Measurements from ENCODE around the gene AVL9.

Gene AVL9

DNA sequence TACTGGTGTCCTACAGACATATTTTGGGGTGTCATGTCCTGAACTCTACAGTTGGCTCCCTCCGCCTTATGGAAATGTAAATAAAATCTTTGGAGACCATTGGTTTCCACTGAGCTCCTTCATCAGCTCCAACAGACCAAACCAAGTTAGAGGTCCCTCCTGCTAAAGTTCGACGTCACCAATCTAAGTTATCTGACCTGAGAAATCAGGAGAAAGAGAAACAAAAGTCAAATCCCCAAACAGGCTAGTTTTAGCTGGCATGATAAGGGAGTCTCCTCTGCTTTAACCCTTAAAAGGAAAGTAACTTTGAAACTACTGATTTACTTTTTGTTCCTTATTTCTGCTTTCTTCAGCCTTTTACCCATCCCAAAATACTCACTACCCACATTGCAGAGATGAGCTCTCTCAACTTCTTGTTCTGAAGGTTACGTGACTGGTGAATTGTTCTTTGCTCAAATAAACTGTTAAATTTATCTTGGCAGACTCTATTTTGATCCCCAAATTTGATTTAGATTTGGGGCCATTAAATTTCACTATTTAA lies 39.9 kb downstream of the AVL9 start:
- DNase-seq, result no peak

DNA sequence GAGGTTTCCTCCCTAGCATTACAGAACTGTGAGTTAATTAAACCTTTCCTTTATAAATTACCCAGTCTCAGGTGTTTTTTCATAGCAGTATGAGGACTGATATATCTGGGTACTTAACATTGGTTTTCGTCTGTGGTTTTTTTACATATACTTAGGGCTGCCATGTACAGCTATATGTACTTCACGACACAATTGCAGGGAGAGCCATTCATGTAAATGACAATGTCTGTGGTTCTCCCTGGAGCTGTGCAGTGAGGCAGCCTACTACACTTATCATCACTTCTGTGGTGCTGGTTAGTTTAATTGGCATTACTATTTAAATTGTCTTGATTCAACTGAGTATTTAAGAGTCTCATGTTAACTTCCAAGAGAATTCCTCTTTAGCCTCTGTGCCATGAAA lies 40.7 kb downstream of the AVL9 start:
- no peak for DNase-seq

GRCh38 chr7:32536585-32536984 lies 41.3 kb downstream of the AVL9 start:
- no peak for DNase-seq

DNA sequence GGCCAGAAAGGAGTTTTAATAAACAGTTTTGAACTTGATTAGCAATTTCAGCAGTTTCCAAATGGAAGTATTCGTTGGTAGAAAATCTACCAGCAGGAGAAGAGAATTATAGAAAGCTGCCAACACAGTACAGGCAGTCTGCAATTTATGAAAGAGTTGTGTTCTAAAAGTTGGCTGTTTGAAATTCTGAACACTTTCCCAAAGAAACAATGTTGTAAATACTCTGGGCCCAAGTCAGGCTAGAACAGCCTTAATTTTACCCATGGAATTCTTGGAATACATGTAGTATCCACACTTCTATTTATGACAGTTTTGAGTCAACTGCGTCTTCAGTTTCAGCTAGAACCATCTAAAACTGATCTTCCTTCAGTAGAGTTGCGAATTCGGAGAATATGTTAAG lies 42.5 kb downstream of the AVL9 start:
- DNase-seq, result no peak

DNA sequence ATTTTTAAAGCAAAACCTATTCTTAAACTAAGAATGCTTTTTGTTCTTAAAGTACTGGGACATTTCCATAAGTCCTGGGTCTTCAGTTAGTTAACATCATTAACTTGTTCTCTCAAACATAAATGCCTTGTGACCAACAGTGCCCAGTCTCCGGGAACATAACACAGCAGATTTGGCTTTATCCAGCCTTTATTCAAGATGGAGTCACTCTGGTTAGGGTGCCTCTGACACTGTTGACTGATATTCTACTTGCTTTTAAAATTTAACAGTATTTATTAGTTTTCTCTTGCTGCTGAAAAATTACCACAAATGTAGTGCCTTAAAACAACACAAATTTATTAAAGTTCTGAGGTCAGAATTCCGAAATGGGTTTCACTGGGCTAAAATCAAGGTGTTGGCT lies 44.1 kb downstream of the AVL9 start:
- DNase-seq, result no peak

DNA sequence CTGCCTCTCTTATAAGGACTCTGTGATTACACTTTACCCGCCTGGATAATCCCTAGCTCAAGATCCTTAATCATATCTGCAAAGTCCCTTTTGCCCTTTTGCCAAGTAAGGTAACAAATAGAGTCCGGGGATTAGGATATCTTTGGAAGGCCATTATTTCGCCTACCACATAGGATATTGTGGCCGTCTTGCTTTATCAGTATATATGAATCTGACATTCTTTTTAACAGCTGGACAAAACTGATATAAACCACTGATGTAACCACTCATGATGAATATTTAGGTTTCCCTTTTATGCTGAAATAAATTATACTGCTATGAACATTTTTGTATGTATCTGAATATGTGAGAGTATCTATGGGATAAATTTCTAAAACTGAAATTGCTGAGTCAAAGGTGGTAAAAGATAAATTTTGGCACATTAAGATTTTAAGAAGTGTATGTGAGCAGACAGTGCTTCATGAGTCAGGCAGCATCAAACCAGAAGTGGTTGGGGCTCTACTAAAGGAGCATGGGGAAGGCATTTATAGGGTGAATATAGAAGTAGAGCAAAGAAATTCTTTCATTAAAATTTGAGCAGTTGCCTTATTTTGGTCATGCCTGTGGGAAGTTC lies 44.7 kb downstream of the AVL9 start:
- no peak for DNase-seq

DNA sequence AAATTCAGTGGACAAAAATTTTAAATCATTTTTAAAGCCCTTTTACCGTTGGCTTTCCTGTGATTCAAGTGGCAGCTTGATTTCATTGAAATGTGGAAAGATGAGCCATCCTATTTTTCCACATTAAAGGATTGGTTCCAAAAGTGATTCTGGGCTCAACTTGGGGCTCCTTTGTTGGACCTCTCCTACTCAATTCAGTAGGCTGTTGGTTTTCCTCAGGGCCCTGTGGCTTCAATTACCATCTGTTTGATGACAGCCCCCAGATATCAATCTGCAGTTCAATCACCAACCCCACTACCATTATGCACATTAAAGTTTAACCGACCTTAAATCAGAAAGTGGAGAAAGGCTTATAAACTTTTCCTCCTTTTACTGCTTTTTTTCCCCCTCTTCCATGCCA lies 47.3 kb downstream of the AVL9 start:
- no peak for DNase-seq

DNA sequence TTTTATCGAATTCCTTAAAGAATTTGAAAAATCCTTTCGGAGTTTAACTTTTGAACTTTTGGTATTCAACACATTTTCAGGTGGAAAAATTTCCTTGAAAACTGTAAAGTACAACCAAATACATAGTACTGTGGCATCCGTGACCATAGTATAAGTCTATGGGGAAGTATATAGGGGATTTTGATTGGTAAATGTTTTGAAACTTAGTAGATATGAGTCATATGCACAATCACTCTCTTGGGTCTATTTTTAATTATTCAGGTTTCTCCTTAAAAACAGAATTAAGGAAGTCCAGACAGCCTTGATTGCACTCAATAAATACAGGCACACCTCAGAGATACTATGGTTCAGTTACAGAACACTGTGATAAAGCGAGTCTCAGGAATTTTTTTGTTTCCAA lies 64.2 kb downstream of the AVL9 start:
- DNase-seq, result no peak

GRCh38 chr7:32560075-32560474 lies 64.8 kb downstream of the AVL9 start:
- no peak for DNase-seq

DNA sequence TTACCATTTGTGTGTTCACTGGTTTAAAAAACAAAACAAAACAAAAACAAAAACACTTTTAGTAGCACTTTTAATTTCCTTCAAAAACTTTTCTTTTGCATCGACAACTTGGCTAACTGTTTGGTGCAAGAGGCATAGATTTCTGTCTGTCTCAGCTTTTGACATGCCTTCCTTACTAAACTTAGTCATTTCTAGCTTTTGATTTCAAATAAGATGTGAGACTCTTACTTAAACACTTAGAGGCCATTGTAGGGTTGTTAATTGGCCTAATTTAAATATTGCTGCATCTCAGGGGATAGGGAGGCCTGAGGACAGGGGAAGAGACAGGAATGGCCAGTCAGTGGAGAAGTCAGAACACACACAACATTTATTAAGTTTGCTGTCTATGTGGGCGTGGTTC lies 66.3 kb downstream of the AVL9 start:
- no peak for DNase-seq

- DNase-seq, result no peak
Observed at GRCh38 chr7:32564542-32564941, 69.3 kb downstream of the AVL9 start.

GRCh38 chr7:32569388-32570289 lies 74.3 kb downstream of the AVL9 start:
- no peak for DNase-seq

- no peak for DNase-seq
Observed at GRCh38 chr7:32573110-32573687, 77.9 kb downstream of the AVL9 start.

- DNase-seq, result no peak
Observed at GRCh38 chr7:32574626-32575025, 79.3 kb downstream of the AVL9 start.

GRCh38 chr7:32577421-32577820 lies 82.1 kb downstream of the AVL9 start:
- DNase-seq, result no peak

DNA sequence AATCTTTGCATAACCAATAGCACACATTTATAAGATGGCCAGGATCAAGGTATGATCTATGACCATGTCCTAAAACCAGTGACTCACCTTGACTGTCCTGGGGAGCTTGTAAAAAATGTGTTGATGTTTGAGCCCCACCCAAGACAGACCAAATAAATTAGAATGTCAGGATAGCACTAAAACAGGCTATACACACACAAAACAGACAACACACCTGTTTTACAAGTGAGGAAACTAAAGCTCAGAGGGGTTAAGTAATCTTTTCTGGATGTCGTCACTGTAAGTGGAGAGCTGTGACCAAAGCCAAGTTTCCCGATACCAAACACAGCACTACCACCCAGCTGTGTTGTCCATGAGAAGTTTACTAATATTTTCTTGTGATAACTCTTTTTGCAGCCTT lies 84.5 kb downstream of the AVL9 start:
- no peak for DNase-seq

DNA sequence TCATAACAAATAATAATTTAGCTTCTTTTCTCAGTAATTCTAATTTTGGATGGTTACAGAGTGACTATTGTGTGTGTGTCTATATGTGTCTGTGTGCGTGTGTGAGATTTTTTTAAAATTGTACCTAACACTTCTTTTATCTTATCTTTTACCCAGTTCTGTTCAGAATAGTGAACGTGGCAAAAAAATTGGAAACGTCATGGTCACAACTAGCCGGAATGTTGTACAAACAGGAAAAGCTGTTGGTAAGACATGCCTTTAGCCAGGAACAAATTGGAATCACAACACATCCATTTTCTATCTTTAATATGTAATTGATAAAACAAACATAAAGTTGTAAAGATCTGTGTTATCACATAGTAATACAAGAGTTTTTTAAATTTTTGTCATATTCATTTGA lies 85.4 kb downstream of the AVL9 start:
- DNase-seq, result no peak

DNA sequence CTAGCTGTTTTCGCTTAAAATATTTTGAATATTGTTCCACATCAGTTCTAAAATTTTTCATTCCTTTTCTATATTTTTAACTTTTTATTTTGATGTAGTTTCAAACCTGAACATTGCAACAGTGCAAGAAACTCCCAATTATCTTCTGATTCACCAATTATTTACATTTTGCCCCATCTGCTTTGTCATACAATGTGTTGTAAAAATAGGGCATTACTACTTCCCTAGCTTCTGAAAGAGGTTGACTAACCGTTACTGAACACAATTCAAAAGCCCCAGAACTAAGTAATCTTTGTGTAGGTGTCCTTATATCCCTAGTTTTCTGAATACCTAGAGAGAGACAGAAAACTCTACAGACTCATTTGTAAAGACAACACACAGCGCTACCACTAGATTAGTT lies 86.7 kb downstream of the AVL9 start:
- DNase-seq, result no peak

DNA sequence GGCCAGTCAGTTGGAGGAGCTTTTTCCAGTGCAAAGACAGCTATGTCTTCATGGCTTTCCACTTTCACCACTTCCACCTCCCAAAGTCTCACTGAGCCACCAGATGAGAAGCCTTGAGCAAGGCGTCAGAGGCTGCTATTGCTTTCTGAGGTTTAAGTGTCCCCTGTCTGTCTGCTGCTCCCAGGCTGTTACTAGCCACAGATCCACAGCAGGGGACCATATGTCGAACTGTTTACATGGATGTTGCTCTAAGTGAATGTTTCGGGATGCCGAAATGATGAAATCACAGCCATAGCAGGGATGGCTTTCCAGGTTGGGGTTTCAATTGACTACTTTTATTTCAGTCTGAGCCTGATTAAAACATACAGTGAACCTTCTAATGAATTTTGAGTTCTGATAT lies 88.5 kb downstream of the AVL9 start:
- peak; percentile 80 for DNase-seq

DNA sequence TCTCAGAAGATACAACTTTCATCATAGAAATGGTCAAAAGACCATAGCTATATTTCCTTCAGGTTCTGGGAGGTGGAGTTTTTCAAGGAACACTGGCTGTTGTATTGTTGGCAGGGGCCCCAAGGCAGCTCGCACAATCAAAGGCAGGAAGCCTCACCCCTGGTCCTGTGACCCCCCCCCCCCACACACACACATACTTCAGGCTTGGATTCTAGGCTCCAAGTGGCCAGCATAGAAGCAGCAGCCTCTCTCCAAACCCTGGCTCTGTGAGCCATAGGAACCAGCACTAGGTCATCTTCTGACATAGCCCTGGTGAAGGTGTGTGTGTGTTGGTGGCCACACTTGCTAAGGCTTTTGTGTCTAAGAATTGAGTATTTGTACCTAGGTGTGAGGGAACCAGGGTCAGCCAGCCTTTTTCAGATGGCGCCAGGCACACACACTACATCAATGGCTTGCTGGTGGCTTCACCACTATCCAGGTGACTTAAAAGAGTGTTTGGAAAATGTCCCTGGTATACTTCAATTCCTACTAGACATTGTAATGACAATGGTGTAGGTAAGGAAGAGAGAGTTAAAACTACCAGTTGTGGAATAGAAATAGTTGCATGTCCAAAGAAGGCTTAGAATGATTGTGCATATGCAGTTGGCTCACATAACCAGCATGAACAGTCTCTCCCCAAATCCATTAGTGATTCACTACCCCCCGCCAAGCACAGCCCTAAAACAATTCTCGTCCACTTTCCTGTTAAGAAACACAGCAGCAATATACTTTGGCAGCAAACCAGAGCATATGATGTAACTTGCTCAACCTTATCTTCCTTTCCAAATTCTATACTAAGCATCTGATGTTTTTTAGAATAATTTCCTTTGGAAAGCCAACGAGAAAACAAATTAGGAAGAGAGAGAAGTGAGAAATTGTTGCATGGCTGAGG lies 91.3 kb downstream of the AVL9 start:
- no peak for DNase-seq

- no peak for DNase-seq
Observed at GRCh38 chr7:32587411-32587948, 92.2 kb downstream of the AVL9 start.

- DNase-seq, result no peak
Observed at GRCh38 chr7:32588657-32589056, 93.4 kb downstream of the AVL9 start.

- DNase-seq, result no peak
Observed at GRCh38 chr7:32591938-32592337, 96.6 kb downstream of the AVL9 start.

All from NCI-H2171 (cell line).